Immature natural killer cell (primary cell): Measurements from ENCODE around the gene TMEM94. TPM values are rescaled to one million over a fixed set of nuclear protein-coding genes. Genes with fewer than 3 reads are reported as not detected.

Experiments
- DNase-seq, 3 donors: peaks; one replicate each; pipeline ENCODE4 v3.0.0; 2022; ENCODE audit warnings: mixed read lengths in 1 of 3
- H3K27ac Mint-ChIP-seq, 6 donors: one replicate each; pipeline ENCODE4 v1.8.0; 2020; ENCODE audit warnings: mixed read lengths in 6 of 6, mild to moderate bottlenecking in 5 of 6, inconsistent platforms in 4 of 6, moderate library complexity in 3 of 6
- H3K27me3 Mint-ChIP-seq, 3 donors: one replicate each; pipeline ENCODE4 v1.8.0; 2020 to 2021; ENCODE audit warnings: low read depth in 3 of 3, mild to moderate bottlenecking in 3 of 3, mixed read lengths in 3 of 3, moderate library complexity in 3 of 3, inconsistent platforms in 1 of 3
- H3K36me3 Mint-ChIP-seq, 3 donors: one replicate each; pipeline ENCODE4 v1.8.0; 2020; ENCODE audit warnings: mixed read lengths in 3 of 3, inconsistent platforms in 2 of 3, mild to moderate bottlenecking in 2 of 3
- H3K4me1 Mint-ChIP-seq, 2 donors: one replicate each; pipeline ENCODE4 v1.8.0; 2020; ENCODE audit warnings: inconsistent platforms in 2 of 2, mild to moderate bottlenecking in 2 of 2, mixed read lengths in 2 of 2, moderate library complexity in 1 of 2
- H3K4me3 Mint-ChIP-seq, 5 donors: one replicate each; pipeline ENCODE4 v1.8.0; 2020; ENCODE audit warnings: mild to moderate bottlenecking in 5 of 5, mixed read lengths in 5 of 5, inconsistent platforms in 3 of 5, moderate library complexity in 3 of 5
- H3K9me3 Mint-ChIP-seq, 6 donors: one replicate each; pipeline ENCODE4 v1.8.0; 2020; ENCODE audit warnings: mild to moderate bottlenecking in 6 of 6, mixed read lengths in 6 of 6, inconsistent platforms in 4 of 6, moderate library complexity in 3 of 6
- polyA plus RNA-seq, 3 donors: library from polyadenylated mRNA; unstranded; fragments of 300-500 nt; fragmentation: Illumina TruSeq; gene quantifications; one replicate each; pipeline ENCODE4 v1.2.3, GENCODE V29; 2021

Gene TMEM94
- polyA plus RNA-seq, 3 donors from 2014 or later = 3.2 to 21.9 (median 9.3) TPM

GRCh38 chr17:75507733-75508719, 51.6 kb downstream of the TMEM94 start:
- Mint-ChIP-seq H3K9me3 (no peaks in the 10 kb centered on the region), H3K4me1 (peaks cover 5 to 15% of the 10 kb centered on the region in 2 donors), H3K27ac (no peak overlapping the region), H3K4me3 (no peak overlapping the region), H3K36me3 (no peaks in the 10 kb centered on the region), H3K27me3 (peaks cover 0 to 2% (median 1%) of the 10 kb centered on the region in 3 donors)
- DNase-seq = no peak

GRCh38 chr17:75508931-75509361, 52.5 kb downstream of the TMEM94 start:
- no peak for DNase-seq
- Mint-ChIP-seq H3K9me3 (no peaks in the 10 kb centered on the region), H3K27ac (no peak overlapping the region), H3K4me1 (peaks cover 5 to 12% of the 10 kb centered on the region in 2 donors), H3K4me3 (no peak overlapping the region), H3K27me3 (peaks cover 0 to 2% (median 1%) of the 10 kb centered on the region in 3 donors), H3K36me3 (no peaks in the 10 kb centered on the region)

GRCh38 chr17:75509528-75510258, 53.3 kb downstream of the TMEM94 start:
- Mint-ChIP-seq H3K9me3 (no peaks in the 10 kb centered on the region), H3K27ac (no peak overlapping the region), H3K4me1 (peaks cover 5% of the 10 kb centered on the region in 2 donors), H3K27me3 (peaks cover 0 to 4% (median 2%) of the 10 kb centered on the region in 3 donors), H3K4me3 (no peak overlapping the region), H3K36me3 (no peaks in the 10 kb centered on the region)
- no peak for DNase-seq

GRCh38 chr17:75511270-75511609, 54.8 kb downstream of the TMEM94 start:
- H3K4me3 Mint-ChIP-seq = no peak overlapping the region
- H3K27ac Mint-ChIP-seq = peak overlapping the region in 1 of 6 donors; percentile 26
- H3K27me3 Mint-ChIP-seq = peaks cover 0 to 4% (median 0%) of the 10 kb centered on the region in 3 donors
- no peaks in the 10 kb centered on the region for H3K9me3 Mint-ChIP-seq
- H3K4me1 Mint-ChIP-seq = no peaks in the 10 kb centered on the region
- no peaks in the 10 kb centered on the region for H3K36me3 Mint-ChIP-seq
- DNase-seq = no peak

GRCh38 chr17:75511610-75512575, 55.5 kb downstream of the TMEM94 start:
- Mint-ChIP-seq H3K27ac (no peak overlapping the region), H3K4me3 (no peak overlapping the region), H3K4me1 (peaks cover 0 to under 1% of the 10 kb centered on the region in 2 donors), H3K27me3 (peaks cover 0 to 6% (median 0%) of the 10 kb centered on the region in 3 donors), H3K36me3 (no peaks in the 10 kb centered on the region), H3K9me3 (no peaks in the 10 kb centered on the region)
- no peak for DNase-seq

- Mint-ChIP-seq H3K9me3 (no peaks in the 10 kb centered on the region), H3K27me3 (peaks cover 3 to 11% (median 11%) of the 10 kb centered on the region in 3 donors), H3K36me3 (no peaks in the 10 kb centered on the region), H3K27ac (no peak overlapping the region), H3K4me3 (peak overlapping the region in 4 of 5 donors; percentile 3 to 30 (median 6)), H3K4me1 (peaks cover 11 to 12% of the 10 kb centered on the region in 2 donors)
- DNase-seq = no peak
Measured at GRCh38 chr17:75512926-75513640, 56.6 kb downstream of the TMEM94 start.

GRCh38 chr17:75513641-75514000, 57.2 kb downstream of the TMEM94 start:
- Mint-ChIP-seq H3K9me3 (no peaks in the 10 kb centered on the region), H3K36me3 (peaks cover 3 to 5% (median 3%) of the 10 kb centered on the region in 3 donors), H3K4me1 (peaks cover 17 to 18% of the 10 kb centered on the region in 2 donors), H3K4me3 (peak overlapping the region in 2 of 5 donors; percentile 7 to 30), H3K27me3 (peaks cover 3 to 16% (median 16%) of the 10 kb centered on the region in 3 donors), H3K27ac (no peak overlapping the region)
- DNase-seq = no peak

- no peak for DNase-seq
- peaks cover 3 to 17% (median 17%) of the 10 kb centered on the region in 3 donors for H3K27me3 Mint-ChIP-seq
- H3K9me3 Mint-ChIP-seq = no peaks in the 10 kb centered on the region
- H3K36me3 Mint-ChIP-seq = peaks cover 4 to 6% (median 5%) of the 10 kb centered on the region in 3 donors
- peak overlapping the region in 4 of 5 donors; percentile 21 to 48 (median 41) for H3K4me3 Mint-ChIP-seq
- H3K27ac Mint-ChIP-seq = no peak overlapping the region
- peaks cover 24 to 26% of the 10 kb centered on the region in 2 donors for H3K4me1 Mint-ChIP-seq
Measured at GRCh38 chr17:75514299-75514918, 58.0 kb downstream of the TMEM94 start.

GRCh38 chr17:75514919-75515495, 58.6 kb downstream of the TMEM94 start:
- peaks cover 28 to 32% of the 10 kb centered on the region in 2 donors for H3K4me1 Mint-ChIP-seq
- H3K36me3 Mint-ChIP-seq = peaks cover 6 to 8% (median 7%) of the 10 kb centered on the region in 3 donors
- H3K9me3 Mint-ChIP-seq = no peaks in the 10 kb centered on the region
- H3K4me3 Mint-ChIP-seq = peak overlapping the region in 4 of 5 donors; percentile 21 to 48 (median 41)
- no peak overlapping the region for H3K27ac Mint-ChIP-seq
- no peak for DNase-seq
- H3K27me3 Mint-ChIP-seq = peaks cover 3 to 17% (median 17%) of the 10 kb centered on the region in 3 donors

- Mint-ChIP-seq H3K4me1 (peaks cover 28 to 33% of the 10 kb centered on the region in 2 donors), H3K36me3 (peaks cover 6 to 8% (median 8%) of the 10 kb centered on the region in 3 donors), H3K9me3 (no peaks in the 10 kb centered on the region), H3K4me3 (peak within 1 kb of the TSS; percentile 75 to 89 (median 77)), H3K27ac (peak within 1 kb of the TSS in 4 of 6 donors; percentile 36 to 68 (median 53)), H3K27me3 (peaks cover 3 to 17% (median 16%) of the 10 kb centered on the region in 3 donors)
- DNase-seq = peak; percentile 74 to 81 (median 80)
Measured at GRCh38 chr17:75515496-75516254, 59.2 kb downstream of the TMEM94 start, which contains the start of gene CASKIN2. Gene CASKIN2, minus strand, starts transcription at chr17:75515537. Its CDS starts 1,733 bp downstream, at chr17:75513804.

- Mint-ChIP-seq H3K4me3 (peak within 1 kb of the TSS; percentile 87 to 95 (median 91)), H3K4me1 (peaks cover 30 to 33% of the 10 kb centered on the region in 2 donors), H3K9me3 (no peaks in the 10 kb centered on the region), H3K27ac (peak within 1 kb of the TSS; percentile 96 to 100 (median 98)), H3K27me3 (peaks cover 3 to 17% (median 16%) of the 10 kb centered on the region in 3 donors), H3K36me3 (peaks cover 6 to 14% (median 8%) of the 10 kb centered on the region in 3 donors)
- peak; percentile 92 to 94 (median 94) for DNase-seq
Measured at GRCh38 chr17:75516255-75516618, 59.8 kb downstream of the TMEM94 start, which contains the start of gene TSEN54. Gene TSEN54, plus strand, starts transcription at chr17:75516528. Its CDS starts 33 bp downstream, at chr17:75516561.
